Naive thymus-derived CD8-positive, alpha-beta T cell (primary cell): ENCODE measurements around the gene PITPNM3. TPM values are rescaled to one million over a fixed set of nuclear protein-coding genes. Genes with fewer than 3 reads are reported as not detected.
A peak's percentile ranks its signal among the peaks of the same experiment; 100 is the strongest.
"Not testable (repeated sequence)": the region's sequence is repeated elsewhere in the genome, so short reads cannot be mapped to it uniquely, and the experiment has no call there.

ENCODE experiments used
- ATAC-seq, 2 donors: fragments of 150-1000 bp; cut with Tn5 transposase in 1 of 2; sonication (Bioruptor Pico), chemical (Tn5 transposase) in 1 of 2; 1 replicate in 1 of 2; 2 replicates in 1 of 2; pipeline ENCODE4 v1.10.0; 2021; ENCODE audit warnings: mild to moderate bottlenecking in 2 of 2, moderate library complexity in 2 of 2
- POLR2A ChIA-PET: fragments of 350-600 bp; sonication (Branson Sonifier 250); formaldehyde crosslinking; loops from one replicate; lab custom pipeline; 2021; ENCODE audit warnings: antibody characterized with exemption; lab: Charles Lee
- DNase-seq, 10 donors: peaks; one replicate each; pipeline versions ENCODE4 v3.0.0 to v3.0.0-alpha.2; 2020 to 2022
- H3K27ac Mint-ChIP-seq, 10 donors: one replicate each; pipeline ENCODE4 v1.8.0; 2020 to 2022; ENCODE audit warnings: mild to moderate bottlenecking in 10 of 10, mixed read lengths in 10 of 10, moderate library complexity in 4 of 10, inconsistent platforms in 1 of 10
- H3K27me3 Mint-ChIP-seq, 5 donors: one replicate each; pipeline ENCODE4 v1.8.0; 2021 to 2022; ENCODE audit warnings: mixed read lengths in 5 of 5
- H3K36me3 Mint-ChIP-seq, 3 donors: one replicate each; pipeline ENCODE4 v1.8.0; 2020 to 2022; ENCODE audit warnings: mixed read lengths in 3 of 3, mild to moderate bottlenecking in 2 of 3, inconsistent platforms in 1 of 3
- H3K4me1 Mint-ChIP-seq, 4 donors: one replicate each; pipeline ENCODE4 v1.8.0; 2021 to 2022; ENCODE audit warnings: mixed read lengths in 4 of 4
- H3K4me3 Mint-ChIP-seq, 10 donors: one replicate each; pipeline ENCODE4 v1.8.0; 2020 to 2022; ENCODE audit warnings: mild to moderate bottlenecking in 10 of 10, mixed read lengths in 10 of 10, moderate library complexity in 6 of 10, inconsistent platforms in 1 of 10
- H3K9me3 Mint-ChIP-seq, 9 donors: one replicate each; pipeline ENCODE4 v1.8.0; 2020 to 2022; ENCODE audit warnings: mixed read lengths in 9 of 9, mild to moderate bottlenecking in 3 of 9, inconsistent platforms in 1 of 9, moderate library complexity in 1 of 9
- polyA plus RNA-seq, 3 donors: library from polyadenylated mRNA; unstranded; fragments of 300-500 nt; fragmentation: Illumina TruSeq; gene quantifications; one replicate each; pipeline ENCODE4 v1.2.3, GENCODE V29; 2021
- total RNA-seq, 8 experiments: library from RNA in 2 of 8; stranded (reverse) in 2 of 8; gene quantifications; one replicate each; pipeline ENCODE4 v1.2.3 and lab custom pipeline; 2021 to 2026

The PITPNM3 gene
- under 1 TPM; 0.44 to 0.74 TPM for total RNA-seq
- not detected for polyA plus RNA-seq
- total RNA-seq (lab: John Stamatoyannopoulos, UW) = 0.49 to 1.9 (median 1.3) reads per million in 6 experiments

GRCh38 chr17:6556121-6557039 is at the start of gene PITPNM3:
TSS of gene PITPNM3 (minus strand) at chr17:6556555. CDS start at chr17:6556406, 149 bp downstream.
- Mint-ChIP-seq H3K9me3 (no peaks in the 10 kb centered on the region), H3K4me1 (peaks cover 9 to 17% (median 12%) of the 10 kb centered on the region in 4 donors), H3K36me3 (peaks cover 0 to 6% (median 0%) of the 10 kb centered on the region in 3 donors), H3K4me3 (peak within 1 kb of the TSS; percentile 15 to 84 (median 72)), H3K27ac (no peak within 1 kb of the TSS), H3K27me3 (peaks cover 26 to 64% (median 41%) of the 10 kb centered on the region in 5 donors)
- DNase-seq (no peak), ATAC-seq (peak in 1 of 2 donors; percentile 44)
- POLR2A ChIA-PET = no interaction called here

- Mint-ChIP-seq H3K4me3 (no peak overlapping the region), H3K4me1 (peaks cover 0 to 3% (median under 1%) of the 10 kb centered on the region in 4 donors), H3K27ac (peak overlapping the region in 1 of 10 donors; percentile 24), H3K9me3 (peaks cover 0 to 1% (median 0%) of the 10 kb centered on the region in 9 donors), H3K27me3 (no peaks in the 10 kb centered on the region), H3K36me3 (peaks cover 0 to 89% (median 31%) of the 10 kb centered on the region in 3 donors)
- ATAC-seq (no peak), DNase-seq (no peak)
- POLR2A ChIA-PET = no interaction called here
Measured at GRCh38 chr17:6605142-6605541, 48.8 kb upstream of the PITPNM3 start.

- no peak for ATAC-seq
- H3K27me3 Mint-ChIP-seq = no peaks in the 10 kb centered on the region
- H3K36me3 Mint-ChIP-seq = peaks cover 0 to 90% (median 37%) of the 10 kb centered on the region in 3 donors
- H3K4me1 Mint-ChIP-seq = peaks cover 0 to 4% (median under 1%) of the 10 kb centered on the region in 4 donors
- POLR2A ChIA-PET = no interaction called here
- no peaks in the 10 kb centered on the region for H3K9me3 Mint-ChIP-seq
- peak overlapping the region in 2 of 10 donors; percentile 24 to 27 for H3K27ac Mint-ChIP-seq
- DNase-seq = no peak
- no peak overlapping the region for H3K4me3 Mint-ChIP-seq
Measured at GRCh38 chr17:6603744-6604325, 47.5 kb upstream of the PITPNM3 start.

GRCh38 chr17:6602141-6602540 is 45.8 kb upstream of the PITPNM3 start:
- POLR2A ChIA-PET = no interaction called here
- Mint-ChIP-seq H3K9me3 (no peaks in the 10 kb centered on the region), H3K36me3 (peaks cover 0 to 90% (median 37%) of the 10 kb centered on the region in 3 donors), H3K4me1 (peaks cover 0 to 8% (median under 1%) of the 10 kb centered on the region in 4 donors), H3K27ac (no peak overlapping the region), H3K27me3 (no peaks in the 10 kb centered on the region), H3K4me3 (no peak overlapping the region)
- ATAC-seq = no peak
- no peak for DNase-seq

DNA sequence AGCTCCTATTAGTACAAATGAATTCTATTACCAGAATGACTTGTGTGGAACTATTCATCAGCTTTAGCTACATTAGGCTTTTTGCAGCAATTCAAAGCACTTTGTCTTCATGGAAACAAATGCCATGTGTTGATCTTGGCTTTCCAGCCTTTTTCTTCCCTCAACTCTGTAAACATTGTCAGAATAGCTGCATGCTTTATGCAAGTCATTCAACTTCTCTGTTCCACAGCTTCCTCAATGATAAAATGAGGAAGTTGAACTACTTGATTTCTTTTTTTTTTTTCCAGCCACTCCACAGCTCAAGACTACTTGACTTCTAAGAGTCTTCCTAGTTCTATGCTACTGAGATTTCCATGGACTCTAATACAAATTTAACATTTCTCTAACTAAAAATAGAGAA is 43.0 kb upstream of the PITPNM3 start:
- ATAC-seq = no peak
- POLR2A ChIA-PET = no interaction called here
- no peak for DNase-seq
- Mint-ChIP-seq H3K9me3 (no peaks in the 10 kb centered on the region), H3K4me1 (peaks cover 0 to 8% (median under 1%) of the 10 kb centered on the region in 4 donors), H3K27ac (peak overlapping the region in 1 of 10 donors; percentile 69), H3K4me3 (no peak overlapping the region), H3K27me3 (no peaks in the 10 kb centered on the region), H3K36me3 (peaks cover 0 to 89% (median 50%) of the 10 kb centered on the region in 3 donors)

- ATAC-seq = no peak
- no peak for DNase-seq
- Mint-ChIP-seq H3K36me3 (peaks cover 0 to 87% (median 58%) of the 10 kb centered on the region in 3 donors), H3K27ac (no peak overlapping the region), H3K27me3 (no peaks in the 10 kb centered on the region), H3K4me3 (no peak overlapping the region), H3K9me3 (no peaks in the 10 kb centered on the region), H3K4me1 (peaks cover 0 to 8% (median under 1%) of the 10 kb centered on the region in 4 donors)
- POLR2A ChIA-PET = no interaction called here
Measured at GRCh38 chr17:6597727-6598126, 41.4 kb upstream of the PITPNM3 start.

- Mint-ChIP-seq H3K4me1 (peaks cover under 1 to 8% (median 4%) of the 10 kb centered on the region in 4 donors), H3K36me3 (peaks cover 1 to 87% (median 58%) of the 10 kb centered on the region in 3 donors), H3K27ac (no peak overlapping the region), H3K4me3 (no peak overlapping the region), H3K27me3 (no peaks in the 10 kb centered on the region), H3K9me3 (no peaks in the 10 kb centered on the region)
- ATAC-seq (no peak), DNase-seq (no peak)
- POLR2A ChIA-PET = no interaction called here
Measured at GRCh38 chr17:6596941-6597340, 40.6 kb upstream of the PITPNM3 start.

GRCh38 chr17:6596511-6596910 is 40.2 kb upstream of the PITPNM3 start:
- POLR2A ChIA-PET = no interaction called here
- H3K9me3 Mint-ChIP-seq = no peaks in the 10 kb centered on the region
- peaks cover 6 to 88% (median 62%) of the 10 kb centered on the region in 3 donors for H3K36me3 Mint-ChIP-seq
- H3K27me3 Mint-ChIP-seq = no peaks in the 10 kb centered on the region
- DNase-seq = no peak
- H3K4me1 Mint-ChIP-seq = peaks cover 2 to 9% (median 5%) of the 10 kb centered on the region in 4 donors
- no peak for ATAC-seq
- H3K27ac Mint-ChIP-seq = no peak overlapping the region
- no peak overlapping the region for H3K4me3 Mint-ChIP-seq

DNA sequence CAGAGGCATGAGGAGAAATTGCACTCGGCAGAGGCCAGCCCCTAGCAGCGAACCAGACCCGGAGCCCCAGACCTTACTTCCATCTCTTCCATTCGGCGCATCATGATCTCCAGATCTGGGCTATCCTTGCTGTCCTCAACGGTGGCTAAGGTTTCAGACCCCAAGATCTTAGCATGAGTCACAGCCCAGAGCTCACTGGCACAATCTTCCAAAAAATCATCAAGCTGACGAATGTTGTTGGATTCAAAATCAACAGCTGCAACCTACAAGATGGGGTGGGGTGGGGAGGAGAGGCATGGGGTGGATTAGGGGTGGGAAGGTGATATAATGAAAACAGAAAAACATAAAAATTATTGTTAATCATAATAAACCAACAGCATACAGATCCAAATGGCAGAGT is 39.7 kb upstream of the PITPNM3 start:
- DNase-seq (no peak), ATAC-seq (no peak)
- Mint-ChIP-seq H3K9me3 (no peaks in the 10 kb centered on the region), H3K27ac (no peak overlapping the region), H3K27me3 (no peaks in the 10 kb centered on the region), H3K4me3 (no peak overlapping the region), H3K4me1 (peaks cover 2 to 9% (median 5%) of the 10 kb centered on the region in 4 donors), H3K36me3 (peaks cover 7 to 90% (median 62%) of the 10 kb centered on the region in 3 donors)
- POLR2A ChIA-PET = no interaction called here

DNA sequence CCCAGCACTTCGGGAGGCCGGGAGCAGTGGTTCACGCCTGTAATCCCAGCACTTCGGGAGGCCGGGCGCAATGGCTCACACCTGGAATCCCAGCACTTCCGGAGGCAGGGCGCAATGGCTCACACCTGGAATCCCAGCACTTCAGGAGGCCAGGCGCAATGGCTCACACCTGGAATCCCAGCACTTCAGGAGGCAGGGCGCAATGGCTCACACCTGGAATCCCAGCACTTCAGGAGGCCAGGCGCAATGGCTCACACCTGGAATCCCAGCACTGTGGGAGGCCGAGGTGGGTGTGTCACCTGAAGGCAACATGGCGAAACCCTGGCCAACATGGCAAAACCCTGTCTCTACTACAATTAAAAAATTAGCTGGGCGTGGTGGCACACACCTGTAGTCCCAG is 37.0 kb upstream of the PITPNM3 start:
- peaks cover 7 to 91% (median 71%) of the 10 kb centered on the region in 3 donors for H3K36me3 Mint-ChIP-seq
- POLR2A ChIA-PET = not testable (repeated sequence)

GRCh38 chr17:6592173-6592572 is 35.8 kb upstream of the PITPNM3 start:
- Mint-ChIP-seq H3K9me3 (no peaks in the 10 kb centered on the region), H3K27ac (peak overlapping the region in 2 of 10 donors; percentile 6 to 18), H3K4me3 (no peak overlapping the region), H3K36me3 (peaks cover 16 to 93% (median 75%) of the 10 kb centered on the region in 3 donors), H3K4me1 (peaks cover 0 to 9% (median 2%) of the 10 kb centered on the region in 4 donors), H3K27me3 (no peaks in the 10 kb centered on the region)
- POLR2A ChIA-PET = no interaction called here
- ATAC-seq (no peak), DNase-seq (no peak)

More for the DNA sequence above, 37.0 kb upstream of the PITPNM3 start:
- not testable (repeated sequence) for H3K4me3 Mint-ChIP-seq, DNase-seq, H3K9me3 Mint-ChIP-seq, H3K27ac Mint-ChIP-seq, ATAC-seq, H3K4me1 Mint-ChIP-seq, H3K27me3 Mint-ChIP-seq

DNA sequence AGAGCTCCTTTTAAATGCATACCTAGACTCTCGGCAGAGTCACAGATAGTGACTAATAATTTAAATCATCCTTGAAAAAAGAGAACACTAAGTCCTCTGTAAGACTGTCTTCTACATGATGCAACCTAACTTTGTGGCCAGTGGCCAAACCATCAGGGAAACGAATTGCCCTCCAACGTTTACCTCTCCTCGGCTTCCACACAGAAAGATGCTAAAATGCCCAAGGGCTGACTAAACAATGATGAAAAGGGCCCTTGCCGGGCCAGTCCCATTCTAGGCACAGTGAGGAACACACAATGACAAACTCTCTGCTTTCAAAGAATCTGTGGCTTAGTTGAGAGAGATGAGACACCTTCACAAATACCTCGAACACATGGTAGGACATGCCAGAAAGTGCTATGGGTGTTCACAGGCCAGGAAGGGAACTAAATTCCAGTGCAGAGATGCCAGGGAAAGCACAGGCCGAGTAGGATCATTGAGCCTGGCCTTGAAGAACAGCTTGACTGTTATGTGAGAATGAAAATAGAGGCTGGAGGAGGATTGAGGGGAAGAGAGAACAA is 35.3 kb upstream of the PITPNM3 start:
- Mint-ChIP-seq H3K9me3 (no peaks in the 10 kb centered on the region), H3K4me3 (no peak overlapping the region), H3K4me1 (peaks cover 0 to 9% (median 2%) of the 10 kb centered on the region in 4 donors), H3K27me3 (no peaks in the 10 kb centered on the region), H3K27ac (peak overlapping the region in 2 of 10 donors; percentile 13 to 18), H3K36me3 (peaks cover 16 to 91% (median 74%) of the 10 kb centered on the region in 3 donors)
- ATAC-seq (no peak), DNase-seq (no peak)
- POLR2A ChIA-PET = no interaction called here
